ENCODE results near the gene PLCL2.

- TF ChIP-seq, protein P1, sequence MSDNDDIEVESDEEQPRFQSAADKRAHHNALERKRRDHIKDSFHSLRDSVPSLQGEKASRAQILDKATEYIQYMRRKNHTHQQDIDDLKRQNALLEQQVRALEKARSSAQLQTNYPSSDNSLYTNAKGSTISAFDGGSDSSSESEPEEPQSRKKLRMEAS (IDR thresholded peaks at IDR 0.05), result no peak
- no peak for TF ChIP-seq POLR2A (IDR thresholded peaks at IDR 0.05; ENCODE audit: low read length)
- no peak for TF ChIP-seq RAD21 (conservative IDR thresholded peaks at IDR 0.05 in 1 of 2, IDR thresholded peaks at IDR 0.05 in 1 of 2)
- TF ChIP-seq SMC3 (IDR thresholded peaks at IDR 0.05), result no peak
- TF ChIP-seq CTCF (IDR thresholded peaks at IDR 0.05), result no peak
- TF ChIP-seq MYC (IDR thresholded peaks at IDR 0.05; ENCODE audit: borderline replicate concordance, low read length), result no peak
- no peak for TF ChIP-seq JUNB (IDR thresholded peaks at IDR 0.05)
- TF ChIP-seq TP53 (CRISPR knock-in tag; IDR thresholded peaks at IDR 0.05), result no peak
- no peak for TF ChIP-seq CEBPB (IDR thresholded peaks at IDR 0.05)
- TF ChIP-seq MAZ (IDR thresholded peaks at IDR 0.05; ENCODE audit: borderline replicate concordance, low read depth, low read length), result no peak
- TF ChIP-seq EP300 (IDR thresholded peaks at IDR 0.05), result no peak
Measured at GRCh38 chr3:17094551-17094950, 209.8 kb downstream of the PLCL2 start.
